CD4-positive, alpha-beta T cell (primary cell): ENCODE data around the gene ADSS2. TPM values are rescaled to one million over a fixed set of nuclear protein-coding genes. Genes with fewer than 3 reads are reported as not detected.

Source experiments
- ATAC-seq: fragments of 200-7000 bp; cut with Tn5 transposase; one replicate; pipeline ENCODE4 v1.10.0; 2022; ENCODE audit warnings: mild to moderate bottlenecking; ENCODE audit not compliant: poor library complexity
- CTCF ChIA-PET: fragments of 350-600 bp; sonication (Branson Sonifier 250); formaldehyde crosslinking; loops from one replicate; lab custom pipeline; 2021; ENCODE audit warnings: antibody characterized with exemption, inconsistent platforms; lab: Charles Lee
- POLR2A ChIA-PET: fragments of 350-600 bp; sonication (Branson Sonifier 250); formaldehyde crosslinking; loops from one replicate; lab custom pipeline; 2021; ENCODE audit warnings: antibody characterized with exemption, inconsistent platforms; lab: Charles Lee
- DNase-seq, 14 experiments: peaks; one replicate each; pipeline ENCODE4 v3.0.0-alpha.2; 2013 to 2020; ENCODE audit warnings: mixed read lengths in 2 of 14
- H3K27ac ChIP-seq, 2 donors: one replicate each; pipeline versions ENCODE4 v1.5.1 to v1.7.0; 2013; ENCODE audit warnings: low read length in 2 of 2, low read depth in 1 of 2, mild to moderate bottlenecking in 1 of 2
- H3K27me3 ChIP-seq, 2 experiments: 1 replicate in 1 of 2; 2 replicates in 1 of 2; pipeline versions ENCODE4 v1.6.1 to v1.7.0; 2013; ENCODE audit warnings: low read length in 2 of 2, control low read depth in 1 of 2, mild to moderate bottlenecking in 1 of 2, moderate library complexity in 1 of 2; ENCODE audit not compliant: insufficient read depth in 2 of 2, control insufficient read depth in 1 of 2
- H3K36me3 ChIP-seq: one replicate; pipeline ENCODE4 v1.6.1; 2013; ENCODE audit warnings: low read length, control low read depth; ENCODE audit not compliant: insufficient read depth
- H3K4me1 ChIP-seq: one replicate; pipeline ENCODE4 v1.6.1; 2013; ENCODE audit warnings: low read length, control low read depth; ENCODE audit not compliant: insufficient read depth
- H3K4me3 ChIP-seq: one replicate; pipeline ENCODE4 v1.5.1; 2013; ENCODE audit warnings: mild to moderate bottlenecking, low read length, moderate library complexity
- H3K9me3 ChIP-seq, 2 experiments: 1 replicate in 1 of 2; 2 replicates in 1 of 2; pipeline versions ENCODE4 v1.6.1 to v1.7.0; 2013; ENCODE audit warnings: low read length in 2 of 2, mild to moderate bottlenecking in 2 of 2, control low read depth in 1 of 2, moderate library complexity in 1 of 2; ENCODE audit not compliant: control insufficient read depth in 1 of 2, insufficient read depth in 1 of 2
- H3K27ac Mint-ChIP-seq: one replicate; pipeline ENCODE4 v1.8.0; 2020; ENCODE audit warnings: mixed read lengths
- H3K27me3 Mint-ChIP-seq: one replicate; pipeline ENCODE4 v1.8.0; 2021; ENCODE audit warnings: mixed read lengths
- H3K36me3 Mint-ChIP-seq: one replicate; pipeline ENCODE4 v1.8.0; 2021; ENCODE audit warnings: low read depth, mixed read lengths
- H3K4me1 Mint-ChIP-seq: one replicate; pipeline ENCODE4 v1.8.0; 2021; ENCODE audit warnings: low read depth, mixed read lengths
- H3K4me3 Mint-ChIP-seq: one replicate; pipeline ENCODE4 v1.8.0; 2020; ENCODE audit warnings: mild to moderate bottlenecking, mixed read lengths
- H3K9me3 Mint-ChIP-seq: one replicate; pipeline ENCODE4 v1.8.0; 2020; ENCODE audit warnings: mixed read lengths
- CTCF ChIP-seq: fragments of 200-600 bp; IDR thresholded peaks from one replicate; pipeline ENCODE4 v1.8.0; 2022; ENCODE audit warnings: antibody characterized with exemption, mild to moderate bottlenecking
- intact Hi-C, 2 experiments: fragments of 100-400 bp; cut with DNase I in 1 of 2; cut with micrococcal nuclease in 1 of 2; formaldehyde crosslinking; loops; one replicate each; pipeline versions ENCODE4 v1.15.1 to v1.9.0; 2023 to 2025; cut with DNase I, micrococcal nuclease
- total RNA-seq, 174 experiments: library from RNA in 2 of 174; stranded (reverse) in 2 of 174; gene quantifications; one replicate each; pipeline ENCODE4 v1.2.3 and lab custom pipeline; 2021 to 2026

ADSS2 gene
- total RNA-seq, 2 experiments from 2014 or later = 30.8 to 34.0 TPM

GRCh38 chr1:244400974-244401373 lies 50.7 kb downstream of the ADSS2 start:
- Mint-ChIP-seq H3K4me3 (no peak overlapping the region), H3K27ac (no peak overlapping the region), H3K4me1 (no peaks in the 10 kb centered on the region), H3K27me3 (no peaks in the 10 kb centered on the region), H3K9me3 (peaks cover 15% of the 10 kb centered on the region), H3K36me3 (peaks cover 57% of the 10 kb centered on the region)
- Histone ChIP-seq H3K4me1 (no peaks in the 10 kb centered on the region), H3K27ac (no peak overlapping the region), H3K9me3 (peaks cover 12 to 25% of the 10 kb centered on the region in 2 experiments), H3K27me3 (no peaks in the 10 kb centered on the region), H3K36me3 (peaks cover 21% of the 10 kb centered on the region), H3K4me3 (no peak overlapping the region)
- intact Hi-C loops = no loop called here
- DNase-seq = no peak
- CTCF ChIA-PET = no interaction called here
- POLR2A ChIA-PET = no interaction called here
- TF ChIP-seq CTCF = no peak
- no peak for ATAC-seq

GRCh38 chr1:244397131-244397530 lies 54.6 kb downstream of the ADSS2 start:
- Mint-ChIP-seq H3K9me3 (peaks cover 10% of the 10 kb centered on the region), H3K4me1 (no peaks in the 10 kb centered on the region), H3K27me3 (no peaks in the 10 kb centered on the region), H3K36me3 (peaks cover 19% of the 10 kb centered on the region), H3K4me3 (no peak overlapping the region), H3K27ac (peak overlapping the region; percentile 28)
- ChIA-PET POLR2A (no interaction called here), CTCF (interaction anchor here (2.3 kb wide), 1 partner anchor 18 kb away, joined by 6 read pairs; no protein-coding TSS in a partner anchor)
- Histone ChIP-seq H3K4me3 (no peak overlapping the region), H3K9me3 (peaks cover 4 to 15% of the 10 kb centered on the region in 2 experiments), H3K27ac (no peak overlapping the region), H3K27me3 (no peaks in the 10 kb centered on the region), H3K4me1 (no peaks in the 10 kb centered on the region), H3K36me3 (peaks cover 5% of the 10 kb centered on the region)
- DNase-seq (no peak), ATAC-seq (no peak)
- intact Hi-C loops = no loop called here
- TF ChIP-seq CTCF = no peak

- peaks cover 7% of the 10 kb centered on the region for H3K36me3 Mint-ChIP-seq
- Histone ChIP-seq H3K27ac (no peak overlapping the region), H3K4me3 (no peak overlapping the region), H3K9me3 (peaks cover 3 to 4% of the 10 kb centered on the region in 2 experiments), H3K4me1 (no peaks in the 10 kb centered on the region), H3K36me3 (no peaks in the 10 kb centered on the region), H3K27me3 (no peaks in the 10 kb centered on the region)
- peaks cover 2% of the 10 kb centered on the region for H3K9me3 Mint-ChIP-seq
- POLR2A ChIA-PET = interaction anchor here (0.7 kb wide), 1 partner anchor 571 kb away, joined by 3 read pairs; no protein-coding TSS in a partner anchor
- ATAC-seq (no peak), DNase-seq (peak in 1 of 14 experiments; percentile 11)
- no peak overlapping the region for H3K27ac Mint-ChIP-seq
- no peaks in the 10 kb centered on the region for H3K27me3 Mint-ChIP-seq
- no peaks in the 10 kb centered on the region for H3K4me1 Mint-ChIP-seq
- no peak for TF ChIP-seq CTCF
- CTCF ChIA-PET = no interaction called here
- H3K4me3 Mint-ChIP-seq = no peak overlapping the region
- intact Hi-C loops = no loop called here
Measured at GRCh38 chr1:244395965-244396364, 55.7 kb downstream of the ADSS2 start.
